Ovary (tissue), 9 donors: Measurements from ENCODE around the gene CCDC152. TPM values are rescaled to one million over a fixed set of nuclear protein-coding genes. Genes with fewer than 3 reads are reported as not detected.

ENCODE experiments used
- DNase-seq, 5 donors: peaks; one replicate each; pipeline ENCODE4 v3.0.0-alpha.2; 2019 to 2020
- H3K27ac ChIP-seq, 2 donors: fragments of 200-600 bp; one replicate each; pipeline versions ENCODE4 v1.5.1 to v1.8.0; 2019 to 2022
- H3K27me3 ChIP-seq: fragments of 200-600 bp; one replicate; pipeline ENCODE4 v1.8.0; 2022
- H3K36me3 ChIP-seq: fragments of 200-600 bp; sonication (generic); one replicate; pipeline ENCODE4 v1.5.1; 2019
- H3K4me1 ChIP-seq: one replicate; pipeline ENCODE4 v1.8.1; 2013; ENCODE audit warnings: mild to moderate bottlenecking, moderate library complexity; ENCODE audit not compliant: insufficient read depth
- H3K4me3 ChIP-seq: fragments of 200-600 bp; sonication (generic); one replicate; pipeline ENCODE4 v1.5.1; 2017
- H3K9me3 ChIP-seq, 2 donors: fragments of 200-600 bp in 1 of 2; sonication (generic) in 1 of 2; one replicate each; pipeline versions ENCODE4 v1.5.1 to v1.8.1; 2013 to 2019; ENCODE audit warnings: mild to moderate bottlenecking in 1 of 2, moderate library complexity in 1 of 2
- EP300 ChIP-seq: sonication (generic); formaldehyde crosslinking; IDR thresholded peaks from one replicate; pipeline ENCODE4 v1.6.1; 2017; ENCODE audit warnings: antibody characterized with exemption
- POLR2A ChIP-seq: fragments of 450-650 bp; IDR thresholded peaks from one replicate; pipeline ENCODE4 v1.6.1; 2017; ENCODE audit warnings: antibody characterized with exemption, mild to moderate bottlenecking, moderate library complexity
- WGBS, 3 donors: extraction: QIAGEN DNeasy Blood & Tissue Kit in 1 of 3; methylation state at CpG; one replicate each; pipeline versions ENCODE4 v1.1.5 to v1.1.7; 2013 to 2017; 5-methylcytosine and 5-hydroxymethylcytosine counted together
- intact Hi-C, 4 donors: fragments of 100-400 bp; cut with DNase I; formaldehyde crosslinking; loops; one replicate each; pipeline versions ENCODE4 v1.11.0 to v1.15.1; 2022 to 2023
- polyA plus RNA-seq, 2 donors: library from polyadenylated mRNA; stranded (reverse); fragments of 200-250 nt in 1 of 2; fragments of 350-450 nt in 1 of 2; fragmentation: Illumina TruSeq in 1 of 2; extraction: RNeasy Lipid Tissue Mini Kit (QIAGEN cat#74804) in 1 of 2; gene quantifications; one replicate each; pipeline ENCODE4 v1.2.3, GENCODE V29; 2013 to 2014
- total RNA-seq, 7 donors: library from RNA; depleted of rRNA in 2 of 7; stranded (reverse); fragments of >200 nt in 2 of 7; fragmentation: NEBNext Ultra II Directional in 3 of 7; extraction: Animal tissue kit (Norgen Biotek cat#: 25700) in 3 of 7; gene quantifications; one replicate each; pipeline versions ENCODE4 v1.1.0 to v1.2.4, GENCODE V29; 2016 to 2023
- TF ChIP-seq, protein P1 (sequence below), 3 donors: fragments of 450-650 bp in 2 of 3; fragments of 200-600 bp in 1 of 3; IDR thresholded peaks; one replicate each; pipeline versions ENCODE4 v1.5.1 to v1.8.0; 2016 to 2022; ENCODE audit warnings: antibody characterized with exemption in 3 of 3, mild to moderate bottlenecking in 1 of 3
- donor health status: DM: no; HTN: no; CAD: no; lungs with moderate emphysema.
- donor health status: DM: no; HTN: no; CAD: no.
- donor health status: Bipolar disorder and iron deficiency.
- donor health status: DM: yes; HTN: yes; CAD: no.
- donor health status: DM: no; HTN: no; CAD: no.
- donor health status: DM: yes; HTN: yes; CAD: no.

The CCDC152 gene
- total and polyA plus RNA-seq, 9 donors, result 1.7 to 5.5 (median 3.7) TPM

DNA sequence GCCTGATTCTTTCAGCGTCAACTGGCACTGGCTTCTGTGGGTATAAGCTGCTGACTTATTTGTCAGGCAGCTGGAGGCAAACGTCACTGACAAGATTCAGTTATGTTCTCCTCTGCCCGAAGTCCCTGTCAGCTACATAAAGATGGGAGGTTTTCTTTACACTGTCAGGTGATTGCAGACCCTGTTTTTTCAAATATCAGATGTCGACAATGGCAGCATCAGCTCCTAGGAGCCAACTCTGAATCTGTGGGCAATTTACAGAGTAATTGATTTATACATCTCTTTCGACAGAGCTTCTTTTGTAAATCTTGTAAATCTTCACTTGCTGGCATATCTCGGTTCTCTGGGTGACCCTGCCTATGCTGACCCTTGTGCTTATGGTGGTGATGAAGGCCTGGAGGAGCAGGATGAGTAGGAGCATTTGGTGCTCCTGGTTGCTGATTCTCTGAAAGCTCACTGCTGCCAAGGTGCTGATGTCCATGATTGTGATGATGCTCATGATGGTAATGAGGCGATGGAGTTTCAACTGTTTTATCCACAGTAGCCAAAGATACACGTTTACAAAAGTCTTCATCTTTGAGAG lies 44.2 kb downstream of the CCDC152 start:
- no peaks in the 10 kb centered on the region for H3K36me3 ChIP-seq
- TF ChIP-seq, protein P1, sequence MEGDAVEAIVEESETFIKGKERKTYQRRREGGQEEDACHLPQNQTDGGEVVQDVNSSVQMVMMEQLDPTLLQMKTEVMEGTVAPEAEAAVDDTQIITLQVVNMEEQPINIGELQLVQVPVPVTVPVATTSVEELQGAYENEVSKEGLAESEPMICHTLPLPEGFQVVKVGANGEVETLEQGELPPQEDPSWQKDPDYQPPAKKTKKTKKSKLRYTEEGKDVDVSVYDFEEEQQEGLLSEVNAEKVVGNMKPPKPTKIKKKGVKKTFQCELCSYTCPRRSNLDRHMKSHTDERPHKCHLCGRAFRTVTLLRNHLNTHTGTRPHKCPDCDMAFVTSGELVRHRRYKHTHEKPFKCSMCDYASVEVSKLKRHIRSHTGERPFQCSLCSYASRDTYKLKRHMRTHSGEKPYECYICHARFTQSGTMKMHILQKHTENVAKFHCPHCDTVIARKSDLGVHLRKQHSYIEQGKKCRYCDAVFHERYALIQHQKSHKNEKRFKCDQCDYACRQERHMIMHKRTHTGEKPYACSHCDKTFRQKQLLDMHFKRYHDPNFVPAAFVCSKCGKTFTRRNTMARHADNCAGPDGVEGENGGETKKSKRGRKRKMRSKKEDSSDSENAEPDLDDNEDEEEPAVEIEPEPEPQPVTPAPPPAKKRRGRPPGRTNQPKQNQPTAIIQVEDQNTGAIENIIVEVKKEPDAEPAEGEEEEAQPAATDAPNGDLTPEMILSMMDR (IDR thresholded peaks at IDR 0.05), result no peak
- TF ChIP-seq EP300, result no peak
- TF ChIP-seq POLR2A, result no peak
- no peaks in the 10 kb centered on the region for H3K4me1 ChIP-seq
- DNase-seq, result no peak
- H3K27me3 ChIP-seq, result no peaks in the 10 kb centered on the region
- WGBS, 3 donors, result 66 to 71% (median 68%) methylated on average over 8 of the region's 8 CpGs
- H3K27ac ChIP-seq, result no peak overlapping the region
- no peaks in the 10 kb centered on the region for H3K9me3 ChIP-seq
- intact Hi-C loops, result loop anchor here in 2 of 4 donors (10.0 kb wide), 2 partner anchors 84 to 94 kb away; no protein-coding TSS in a partner anchor
- H3K4me3 ChIP-seq, result no peak overlapping the region

DNA sequence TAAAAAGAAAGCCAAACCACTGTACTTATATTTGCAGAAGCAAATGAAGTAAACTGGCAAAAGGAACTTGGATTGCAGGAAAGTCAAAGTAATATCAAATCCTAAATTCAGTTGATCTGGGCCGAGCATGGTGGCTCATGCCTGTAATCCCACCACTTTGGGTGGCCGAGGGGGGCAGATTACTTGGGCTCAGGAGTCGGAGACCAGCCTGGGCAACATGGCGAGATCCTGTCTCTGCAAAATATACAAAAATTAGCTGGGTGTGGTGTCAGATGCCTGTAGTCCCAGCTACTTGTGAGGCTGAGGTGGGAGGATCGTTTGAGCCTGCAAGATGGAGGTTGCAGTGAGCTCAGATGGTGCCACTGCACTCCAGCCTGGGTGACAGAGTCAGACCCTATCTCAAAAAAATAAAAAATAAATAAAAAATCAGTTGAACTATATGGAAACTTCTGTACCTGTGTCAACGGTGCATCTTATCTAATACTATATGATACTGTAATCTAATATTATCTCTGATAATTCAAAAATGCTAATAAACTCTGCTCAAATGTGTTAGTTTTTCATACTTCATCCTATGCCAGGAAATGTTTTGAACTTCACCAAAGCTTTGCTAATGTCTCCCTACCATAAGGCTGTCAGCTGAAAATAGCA lies 45.0 kb downstream of the CCDC152 start:
- TF ChIP-seq EP300, result no peak
- TF ChIP-seq POLR2A, result no peak
- TF ChIP-seq, protein P1 (IDR thresholded peaks at IDR 0.05), result no peak
- Histone ChIP-seq H3K4me3 (no peak overlapping the region), H3K9me3 (no peaks in the 10 kb centered on the region), H3K4me1 (no peaks in the 10 kb centered on the region), H3K27me3 (no peaks in the 10 kb centered on the region), H3K36me3 (no peaks in the 10 kb centered on the region), H3K27ac (no peak overlapping the region)
- intact Hi-C loops, result loop anchor here in 2 of 4 donors (10.0 kb wide), 2 partner anchors 83 to 93 kb away; no protein-coding TSS in a partner anchor
- WGBS, 3 donors, result 92 to 94% (median 93%) methylated on average over 6 of the region's 6 CpGs
- DNase-seq, result no peak

DNA sequence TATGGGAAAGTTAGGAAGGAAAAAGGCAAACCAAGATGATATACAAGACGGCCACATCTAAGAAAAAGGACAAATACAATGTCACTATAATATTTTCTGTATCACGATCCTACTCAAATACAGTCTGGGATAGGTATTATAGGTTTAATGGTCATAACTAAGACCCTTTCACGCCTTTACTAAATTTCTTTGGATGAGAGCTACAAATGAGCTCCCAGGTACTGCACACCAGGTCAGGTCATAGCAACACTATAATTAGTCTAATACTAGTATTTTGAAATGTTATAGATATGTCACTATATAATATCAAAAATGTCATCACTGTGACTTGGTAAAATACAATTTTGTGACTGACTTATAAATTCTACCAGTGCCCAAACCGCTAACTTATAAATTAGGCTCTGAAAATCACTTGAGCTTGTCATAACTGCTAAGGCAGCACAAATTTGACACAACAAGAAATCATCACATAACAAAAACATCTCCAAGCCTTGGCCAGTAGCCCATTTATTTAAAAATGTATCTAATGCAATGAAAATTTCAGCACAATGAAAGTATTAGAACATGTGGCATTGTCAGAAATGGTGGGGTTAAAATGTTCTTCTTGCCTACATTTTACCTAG lies 48.2 kb downstream of the CCDC152 start:
- Histone ChIP-seq H3K4me1 (peaks cover 2% of the 10 kb centered on the region), H3K27me3 (no peaks in the 10 kb centered on the region), H3K27ac (no peak overlapping the region), H3K36me3 (no peaks in the 10 kb centered on the region), H3K4me3 (no peak overlapping the region), H3K9me3 (no peaks in the 10 kb centered on the region)
- intact Hi-C loops, result loop anchor here in 2 of 4 donors (10.0 kb wide), 2 partner anchors 80 to 90 kb away; no protein-coding TSS in a partner anchor
- TF ChIP-seq POLR2A (no peak), EP300 (no peak)
- TF ChIP-seq, protein P1 (IDR thresholded peaks at IDR 0.05), result no peak
- whole genome bisulfite sequencing, 3 donors, result 96 to 98% (median 97%) methylated on average over 4 of the region's 4 CpGs
- no peak for DNase-seq

DNA sequence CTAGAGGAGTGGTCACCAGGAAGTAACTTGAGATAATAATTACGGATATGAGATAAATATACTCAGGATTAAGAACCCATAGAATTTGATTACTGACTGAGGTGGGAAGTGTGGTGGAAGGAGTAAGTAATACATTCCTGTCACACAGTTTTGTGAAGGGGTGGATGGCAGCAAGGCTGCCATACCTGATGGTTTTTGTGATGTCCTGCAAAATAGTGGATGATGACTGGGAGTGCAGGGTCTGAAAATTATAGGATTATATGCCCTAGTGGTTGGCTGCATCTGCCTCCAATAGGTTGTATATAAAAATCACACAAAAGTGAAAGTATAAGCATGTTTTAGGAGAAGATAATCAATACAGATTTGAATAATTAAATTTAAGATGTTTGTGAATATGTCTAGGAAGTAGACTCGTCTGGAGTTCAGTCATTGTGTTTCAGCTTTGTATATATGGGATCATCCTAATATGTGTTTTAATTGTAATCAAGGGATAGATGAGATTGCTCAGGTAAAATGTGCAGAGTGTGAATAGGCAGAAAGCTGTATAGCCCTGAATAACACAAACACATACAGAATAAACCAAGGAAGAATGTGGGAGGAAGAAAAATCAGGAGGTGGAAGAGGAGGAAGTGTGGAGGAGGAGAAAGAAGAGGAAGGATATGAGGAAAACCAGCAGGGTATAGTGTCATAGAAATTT lies 49.5 kb downstream of the CCDC152 start:
- Histone ChIP-seq H3K36me3 (no peaks in the 10 kb centered on the region), H3K27me3 (no peaks in the 10 kb centered on the region), H3K9me3 (no peaks in the 10 kb centered on the region), H3K4me3 (no peak overlapping the region), H3K4me1 (peaks cover 2% of the 10 kb centered on the region), H3K27ac (no peak overlapping the region)
- DNase-seq, result no peak
- intact Hi-C loops, result loop anchor here in 2 of 4 donors (10.0 kb wide), 2 partner anchors 79 to 89 kb away; no protein-coding TSS in a partner anchor
- 64 to 73% (median 69%) methylated on average over 2 of the region's 2 CpGs for WGBS, 3 donors
- no peak for TF ChIP-seq POLR2A
- TF ChIP-seq, protein P1 (IDR thresholded peaks at IDR 0.05), result no peak
- no peak for TF ChIP-seq EP300
